COR-L47 (cell line): Measurements from ENCODE around the gene RAP1GDS1.

ENCODE experiments used
- DNase-seq: peaks from one replicate; lab custom pipeline; 2025; lab: John Stamatoyannopoulos, UW

Gene RAP1GDS1, protein sequence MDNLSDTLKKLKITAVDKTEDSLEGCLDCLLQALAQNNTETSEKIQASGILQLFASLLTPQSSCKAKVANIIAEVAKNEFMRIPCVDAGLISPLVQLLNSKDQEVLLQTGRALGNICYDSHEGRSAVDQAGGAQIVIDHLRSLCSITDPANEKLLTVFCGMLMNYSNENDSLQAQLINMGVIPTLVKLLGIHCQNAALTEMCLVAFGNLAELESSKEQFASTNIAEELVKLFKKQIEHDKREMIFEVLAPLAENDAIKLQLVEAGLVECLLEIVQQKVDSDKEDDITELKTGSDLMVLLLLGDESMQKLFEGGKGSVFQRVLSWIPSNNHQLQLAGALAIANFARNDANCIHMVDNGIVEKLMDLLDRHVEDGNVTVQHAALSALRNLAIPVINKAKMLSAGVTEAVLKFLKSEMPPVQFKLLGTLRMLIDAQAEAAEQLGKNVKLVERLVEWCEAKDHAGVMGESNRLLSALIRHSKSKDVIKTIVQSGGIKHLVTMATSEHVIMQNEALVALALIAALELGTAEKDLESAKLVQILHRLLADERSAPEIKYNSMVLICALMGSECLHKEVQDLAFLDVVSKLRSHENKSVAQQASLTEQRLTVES

DNA sequence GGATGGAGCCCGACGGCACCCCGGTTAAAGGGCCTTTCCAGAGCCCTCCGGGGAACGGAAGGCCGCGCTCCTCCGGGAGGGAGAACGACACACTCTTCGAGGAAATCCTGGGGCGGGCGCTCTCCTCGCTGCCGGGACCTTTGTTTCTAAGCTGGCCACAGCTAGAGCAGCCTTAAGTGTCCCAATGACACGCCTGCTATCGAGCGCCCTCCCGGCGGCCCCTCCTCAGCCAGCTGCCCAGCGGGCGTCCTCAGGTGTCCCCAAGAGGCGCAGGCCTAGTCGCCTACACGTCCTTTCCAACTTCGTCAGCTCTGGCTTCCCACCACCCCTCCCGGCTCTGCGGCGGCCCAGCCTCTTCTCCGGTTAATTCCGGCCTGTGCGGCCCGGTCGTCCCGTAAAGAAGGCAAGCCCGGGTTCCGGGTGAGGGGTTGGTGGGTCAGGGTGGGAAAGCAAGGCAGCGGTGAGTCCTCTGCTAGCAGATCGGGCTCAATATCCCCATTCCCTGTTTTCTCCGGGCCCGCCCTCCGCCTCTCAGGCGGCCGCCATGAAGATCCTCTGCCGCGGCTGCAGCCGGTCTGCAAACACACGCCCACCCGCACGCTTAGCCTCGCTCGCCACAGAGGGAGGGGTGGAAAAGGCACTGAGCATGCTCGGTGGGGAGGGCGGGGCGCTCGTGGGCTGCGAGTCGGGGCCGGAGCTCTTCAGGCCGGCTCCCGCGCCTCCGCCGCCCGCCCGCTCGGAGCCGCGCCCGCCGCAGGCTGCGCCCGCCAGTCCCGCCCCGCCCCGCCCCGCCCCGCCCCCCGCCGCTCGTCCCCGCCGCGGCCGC lies at the start of gene RAP1GDS1:
RAP1GDS1 (plus strand) TSS at position 806 of the 826 bp plus-strand sequence. CDS start 182 bp downstream, outside the sequence.
- peak; percentile 91 for DNase-seq

DNA sequence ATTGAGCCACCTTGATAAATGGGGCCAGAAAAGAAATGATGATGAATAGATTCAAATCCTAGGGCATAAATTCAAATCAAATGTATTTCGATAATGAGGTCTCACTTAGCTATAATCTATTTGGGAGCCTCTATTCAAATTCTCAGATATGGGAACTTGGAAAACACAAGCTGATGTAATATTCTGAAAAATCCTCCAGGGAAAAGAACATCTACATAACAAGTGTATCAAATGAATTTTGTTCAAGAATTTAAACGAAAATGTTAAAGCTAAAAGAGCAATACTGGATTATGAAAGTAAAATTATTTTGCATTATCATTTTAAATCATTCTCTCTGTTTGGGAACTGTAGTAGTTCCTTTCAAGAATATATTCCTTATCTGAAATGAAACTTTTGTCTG lies 38.9 kb upstream of the RAP1GDS1 start:
- no peak for DNase-seq

DNA sequence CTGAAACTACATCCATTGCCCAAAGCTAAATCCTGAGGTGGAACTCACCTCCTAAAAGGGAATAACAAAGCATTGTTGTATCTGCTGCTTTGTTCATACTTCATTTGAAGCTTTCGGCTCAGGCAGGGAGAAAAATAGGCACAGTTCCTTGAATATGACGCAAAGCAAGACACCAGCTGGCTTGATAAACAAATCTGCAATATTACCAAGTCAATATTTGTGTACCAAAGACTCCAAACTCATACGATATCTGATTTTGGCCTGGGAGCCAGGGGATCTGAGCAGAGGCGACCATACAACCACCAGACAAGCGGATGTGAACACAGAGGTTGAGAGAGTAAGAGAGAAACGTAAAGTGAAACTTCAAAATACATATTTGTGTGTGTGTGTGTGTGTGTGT lies 34.8 kb upstream of the RAP1GDS1 start:
- DNase-seq: no peak

DNA sequence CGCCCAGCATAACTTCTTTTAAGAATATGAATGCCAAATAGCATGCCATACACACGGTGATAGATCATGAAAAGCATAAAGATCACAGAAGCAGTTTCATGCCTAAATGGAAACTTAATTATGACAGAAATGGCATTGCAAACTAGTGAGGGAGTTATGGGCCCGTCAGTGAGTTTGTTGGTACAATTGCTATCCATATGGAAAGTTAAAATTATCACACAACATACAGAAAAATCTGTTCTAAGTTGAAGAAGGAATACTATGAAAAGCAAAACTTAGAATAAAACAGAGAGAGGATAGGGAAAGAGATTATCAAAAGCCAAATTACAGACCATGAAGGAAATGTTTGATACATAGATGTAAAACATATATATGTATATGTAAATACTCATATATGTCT lies 30.2 kb upstream of the RAP1GDS1 start:
- DNase-seq: no peak

DNA sequence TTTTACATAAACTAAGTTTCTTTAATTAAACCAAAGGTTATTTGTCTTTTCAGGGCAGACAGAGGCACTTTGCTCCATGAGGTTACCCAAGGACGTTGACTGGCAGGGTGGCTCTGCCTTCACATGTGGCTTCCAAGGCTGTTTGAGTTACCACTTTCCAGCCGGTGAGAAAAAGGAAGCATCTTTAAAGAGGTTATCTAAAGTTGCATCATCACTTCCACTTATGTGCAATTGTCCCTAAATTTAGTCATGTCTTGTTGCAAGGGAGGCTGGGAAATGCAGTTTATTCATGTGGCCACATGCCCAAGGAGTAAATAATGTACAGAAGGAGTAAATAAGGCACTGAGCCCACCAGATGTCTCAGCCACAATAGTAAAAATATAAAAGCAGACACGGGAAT lies 29.0 kb upstream of the RAP1GDS1 start:
- DNase-seq: no peak

DNA sequence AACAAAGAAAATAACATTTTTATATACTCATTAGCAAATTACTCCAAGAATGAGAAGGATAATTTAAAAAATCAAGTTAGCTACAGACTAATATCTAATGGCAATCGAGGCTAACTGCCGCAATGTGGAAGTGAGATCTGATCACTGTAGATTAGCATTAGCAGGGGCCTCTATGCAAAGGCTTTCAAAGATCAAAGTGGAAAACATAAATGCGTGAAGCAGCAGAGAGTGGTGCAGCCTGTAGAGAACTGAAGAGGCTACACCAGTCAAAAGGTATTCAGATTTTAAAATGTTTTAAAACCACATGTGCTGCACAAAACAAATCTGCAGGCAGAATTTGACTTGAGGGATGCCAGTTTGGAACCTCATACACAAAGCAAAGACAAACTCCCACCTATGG lies 24.0 kb upstream of the RAP1GDS1 start:
- no peak for DNase-seq

DNA sequence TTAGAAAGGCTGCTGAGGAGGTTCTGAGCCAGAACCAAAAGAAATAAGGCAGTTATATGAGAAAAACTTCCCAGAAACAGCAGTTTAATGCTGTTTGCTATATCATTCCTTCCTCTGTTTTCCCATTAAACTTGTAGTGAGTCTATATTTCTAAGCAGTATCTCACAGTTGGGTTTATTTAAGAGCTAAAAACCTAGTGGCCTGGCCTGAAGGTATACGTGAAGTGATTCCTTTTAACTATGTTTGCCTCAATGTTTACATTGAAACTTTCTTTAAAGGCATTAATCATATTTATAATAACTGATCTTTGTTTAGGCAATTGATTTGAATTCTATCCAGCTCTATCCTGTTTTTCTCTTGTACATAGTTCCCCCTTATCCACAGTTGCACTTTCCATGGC lies 19.1 kb upstream of the RAP1GDS1 start:
- DNase-seq: no peak

DNA sequence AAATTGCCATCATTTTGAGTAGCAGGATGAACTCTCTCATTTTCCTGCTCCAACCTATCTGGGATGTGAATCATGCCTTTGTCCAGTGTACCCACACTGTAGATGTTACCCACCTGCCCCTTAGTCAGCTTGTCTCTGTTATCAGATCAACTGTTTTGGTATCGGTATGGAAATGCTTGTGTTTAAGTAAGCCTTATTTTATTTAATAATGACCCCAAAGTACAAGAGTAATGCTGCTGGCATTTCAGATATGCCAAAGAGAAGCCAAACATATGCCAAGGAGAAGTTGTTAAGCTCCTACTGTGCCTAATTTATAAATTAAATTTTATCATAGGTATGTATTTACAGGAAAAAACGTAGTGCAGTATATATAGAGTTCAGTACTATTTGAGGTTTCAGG lies 18.6 kb upstream of the RAP1GDS1 start:
- no peak for DNase-seq

DNA sequence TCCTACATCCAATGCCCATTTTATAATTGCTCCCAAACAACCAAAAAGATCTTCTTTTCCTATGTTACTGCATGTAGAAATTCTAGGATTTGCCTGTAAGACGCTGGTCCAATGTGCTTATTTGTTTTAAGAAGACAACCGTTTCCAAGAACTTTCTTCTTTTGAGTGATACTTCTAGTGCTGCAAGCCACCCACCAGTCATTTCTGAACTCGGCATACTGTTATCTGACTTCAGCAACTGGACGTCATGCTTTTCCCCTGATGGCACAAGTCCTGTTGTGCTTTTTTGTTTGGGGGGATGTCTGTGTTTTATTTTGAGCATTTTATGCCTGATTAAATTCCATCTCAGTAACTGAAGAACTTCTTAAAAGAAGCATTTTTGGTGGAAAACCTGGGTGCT lies 16.0 kb upstream of the RAP1GDS1 start:
- DNase-seq: no peak

DNA sequence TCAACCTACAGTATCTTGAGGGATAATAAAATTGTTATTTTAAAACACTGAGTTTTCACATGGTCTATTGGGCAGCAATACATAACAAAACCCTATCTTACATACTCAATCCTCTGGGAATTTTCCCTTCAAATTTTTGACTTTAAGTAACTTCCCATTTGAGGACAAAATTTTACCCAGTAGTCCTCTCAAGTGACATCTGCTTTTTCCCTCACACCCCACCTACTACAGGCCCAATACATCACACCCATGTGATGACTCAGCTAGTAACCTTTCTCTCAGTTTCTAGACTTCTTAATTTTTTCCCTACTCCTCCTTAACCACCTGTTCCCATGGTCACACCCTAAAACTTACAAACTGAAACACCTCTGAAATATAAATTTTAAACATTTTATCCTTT lies 12.2 kb upstream of the RAP1GDS1 start:
- no peak for DNase-seq

DNA sequence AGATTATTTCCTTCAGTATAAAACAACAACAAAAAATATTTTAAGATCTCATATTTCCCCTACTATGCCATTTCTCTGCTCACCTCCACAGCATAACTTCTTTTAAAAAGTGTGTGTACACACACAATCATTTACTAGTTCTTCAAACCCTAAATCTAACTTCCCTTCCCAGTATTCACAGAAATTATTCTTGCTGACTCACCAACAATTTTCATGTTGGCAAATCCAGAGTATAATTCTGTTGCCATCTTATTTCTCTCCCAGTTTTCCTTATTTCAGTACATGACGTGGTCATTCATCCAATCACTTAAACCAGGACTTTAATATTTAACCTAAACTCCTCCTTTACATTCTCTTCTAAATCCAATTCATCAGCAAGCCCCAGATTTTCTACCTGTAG lies 11.4 kb upstream of the RAP1GDS1 start:
- no peak for DNase-seq

DNA sequence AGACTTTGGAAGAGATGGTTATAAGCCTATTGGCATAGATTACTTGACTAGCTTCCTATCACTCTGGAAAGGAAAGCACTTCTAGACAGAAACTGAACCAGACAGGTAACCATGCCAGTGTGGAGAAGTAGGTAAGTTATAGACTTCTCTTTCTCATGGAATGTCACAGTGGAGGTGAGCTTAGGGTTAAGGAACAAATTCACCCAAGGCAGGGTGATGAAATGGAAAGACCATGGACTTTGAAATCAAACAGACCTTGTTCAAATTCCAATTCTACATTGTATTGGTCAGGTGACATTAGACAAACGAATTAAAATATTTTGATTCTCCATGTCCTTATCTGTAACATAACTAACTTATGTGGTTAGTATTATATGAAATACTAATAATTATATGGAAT lies 7.7 kb upstream of the RAP1GDS1 start:
- DNase-seq: no peak

DNA sequence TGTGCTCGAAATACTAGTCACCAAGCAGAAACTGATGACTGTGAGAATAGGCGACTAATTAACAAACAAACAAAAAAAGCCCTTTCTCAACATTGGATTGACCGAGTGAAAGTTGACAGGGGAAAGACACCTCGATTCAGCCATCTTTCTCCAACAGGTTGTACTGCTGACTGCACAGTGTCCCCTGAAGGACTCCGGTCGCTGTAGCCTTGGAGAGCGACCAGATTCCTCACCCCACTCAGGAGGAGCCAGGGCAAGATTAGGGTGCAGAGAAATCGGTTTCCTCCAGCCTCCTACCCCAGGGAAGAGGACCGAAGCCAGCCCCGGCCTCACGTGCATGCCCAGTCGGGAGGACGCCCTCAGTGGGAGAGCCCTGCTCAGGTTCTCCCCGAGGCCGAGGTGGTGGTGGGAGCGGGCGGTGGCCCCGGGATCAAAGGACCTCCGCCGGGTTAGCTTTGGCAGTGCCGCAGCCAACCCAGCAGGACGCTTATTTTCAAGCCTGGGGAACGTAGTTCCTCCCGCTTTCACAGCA lies 1.1 kb upstream of the RAP1GDS1 start:
- no peak for DNase-seq

DNA sequence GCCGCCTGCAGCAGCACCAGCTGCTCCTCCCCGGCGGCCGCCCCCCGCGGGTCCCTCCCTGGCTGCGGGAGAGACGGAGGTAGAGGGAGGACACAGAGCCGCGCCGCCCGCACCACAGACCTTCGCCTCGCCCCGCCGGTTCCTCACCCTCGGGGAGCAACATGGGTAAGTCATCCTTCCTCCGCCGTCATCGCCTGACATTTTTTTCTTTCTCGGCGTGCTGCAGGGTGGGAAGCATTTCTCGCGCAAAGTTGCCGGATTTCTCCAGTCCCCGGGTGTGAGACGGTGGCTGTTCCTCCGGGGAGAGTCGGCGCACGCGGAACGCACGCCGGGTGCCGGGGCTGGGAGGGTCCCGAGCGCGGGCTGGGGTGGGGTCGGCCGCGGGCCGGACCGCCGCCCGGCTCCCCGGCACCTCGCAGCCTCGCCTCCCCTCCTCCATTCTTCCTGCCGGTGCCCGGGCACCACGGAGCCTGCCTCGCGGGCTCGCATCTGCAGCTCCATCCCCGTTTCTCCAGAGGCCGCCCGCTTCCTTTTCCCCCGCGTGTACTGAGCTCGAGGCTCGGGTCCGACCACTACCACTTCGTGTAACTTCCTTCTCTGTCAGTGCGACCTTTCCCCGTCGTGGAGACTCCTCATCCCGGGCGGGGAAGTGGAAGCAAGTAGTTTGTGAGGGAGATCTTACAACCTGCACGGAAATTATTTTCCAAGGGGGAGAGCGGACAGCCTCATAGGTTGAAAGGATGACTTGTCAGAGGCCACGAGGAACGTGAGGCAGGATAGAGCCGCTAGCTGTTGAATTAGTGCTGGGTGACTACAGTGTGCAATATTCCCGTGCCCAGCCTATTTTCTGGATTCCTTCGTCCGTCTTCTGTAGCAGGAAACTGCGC lies 464 bp downstream of the RAP1GDS1 start:
- DNase-seq: peak; percentile 28

DNA sequence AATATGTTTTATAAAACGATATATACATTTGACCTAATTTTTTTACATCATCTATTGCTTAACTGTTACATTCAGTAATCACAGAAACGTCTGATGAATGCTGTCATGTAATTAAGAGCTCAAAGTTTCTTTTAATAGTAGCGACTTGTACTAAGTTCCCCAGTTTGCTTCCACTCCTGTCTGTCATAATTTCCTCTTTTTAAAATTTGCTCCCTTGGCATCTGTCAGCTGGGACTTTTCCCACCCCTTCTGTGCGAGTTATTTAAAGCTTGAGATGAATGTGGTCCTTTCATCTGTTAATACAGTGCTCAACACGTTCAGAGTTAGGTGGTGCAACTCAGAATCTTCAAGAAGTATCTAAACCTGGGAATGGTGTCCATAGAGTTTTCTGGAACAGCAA lies 1.2 kb downstream of the RAP1GDS1 start:
- DNase-seq: no peak

DNA sequence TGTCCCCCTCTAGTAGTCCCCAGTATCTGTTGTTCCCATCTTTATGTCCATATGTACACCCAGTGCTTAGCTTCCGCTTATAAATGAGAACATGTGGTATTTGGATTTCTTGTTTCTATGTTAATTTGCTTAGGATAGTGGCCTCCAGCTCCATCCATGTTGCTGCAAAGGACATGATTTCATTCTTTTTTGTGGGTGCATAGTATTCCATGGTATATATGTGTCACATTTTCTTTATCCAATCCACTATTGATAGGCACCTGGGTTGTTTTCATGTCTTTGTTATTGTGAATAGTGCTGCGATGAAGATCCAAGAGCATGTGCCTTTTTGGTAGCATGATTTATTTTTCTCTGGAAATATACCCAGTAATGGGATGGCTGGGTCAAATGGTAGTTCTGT lies 6.3 kb downstream of the RAP1GDS1 start:
- DNase-seq: no peak

DNA sequence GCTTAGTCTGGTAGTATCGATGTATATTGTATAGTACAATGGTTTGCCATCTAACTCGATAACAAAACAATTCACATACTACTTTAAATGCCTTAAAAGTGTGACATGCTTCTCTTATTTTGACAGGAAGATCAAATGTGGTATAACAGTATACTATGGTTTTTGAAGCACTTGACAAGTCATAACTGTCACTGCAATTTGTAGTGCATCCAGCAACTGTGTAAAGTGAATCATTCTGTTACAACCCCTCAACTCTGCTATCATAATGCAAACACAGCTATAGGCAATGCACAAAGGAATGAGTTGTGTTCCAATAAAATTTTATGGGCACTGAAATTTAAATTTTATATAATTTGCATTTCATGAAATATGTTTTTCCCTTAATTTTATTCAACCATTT lies 14.0 kb downstream of the RAP1GDS1 start:
- DNase-seq: no peak

DNA sequence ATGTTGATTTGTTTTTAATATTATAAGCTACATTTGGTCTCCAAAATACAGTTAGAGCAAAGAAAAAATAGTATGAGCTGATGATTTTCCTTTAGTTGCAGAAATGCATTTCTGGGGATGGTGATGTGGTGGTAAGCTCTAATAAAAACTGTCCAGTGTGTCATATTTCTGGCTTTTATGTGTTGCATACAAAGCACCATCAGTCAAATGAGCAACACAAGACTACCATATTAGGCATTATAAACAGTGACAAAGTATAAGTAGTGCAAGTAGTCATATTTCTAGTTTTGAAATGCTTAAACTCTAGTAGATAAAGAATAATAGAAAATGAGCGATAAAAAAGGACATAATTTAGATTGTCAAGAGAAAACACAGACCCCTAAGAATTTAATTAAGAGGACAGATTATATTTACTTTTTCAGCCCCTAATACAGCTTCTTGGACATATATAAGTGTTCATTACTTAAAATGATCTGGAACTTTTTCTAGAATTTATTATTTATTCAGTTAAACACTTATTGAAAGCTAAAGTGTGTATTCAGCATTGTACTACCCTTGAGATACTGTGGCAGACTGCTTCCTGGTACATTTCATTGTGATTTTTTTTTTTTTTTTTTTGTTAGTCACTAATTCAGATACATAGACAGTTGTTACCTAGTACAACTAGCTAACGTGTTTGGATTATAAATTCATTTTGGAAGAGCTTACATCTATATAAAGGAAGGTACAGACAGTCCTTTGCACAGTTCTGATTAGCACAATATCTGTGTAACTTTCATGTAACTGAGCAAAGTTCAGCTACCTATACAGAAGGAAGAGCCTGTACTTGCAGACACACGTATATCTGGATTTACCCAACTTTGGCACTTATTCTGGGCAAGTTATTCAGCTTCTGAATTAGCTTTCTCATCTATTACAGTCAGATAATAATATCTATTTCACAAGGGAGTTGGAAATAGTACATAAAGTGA lies 22.3 kb downstream of the RAP1GDS1 start:
- no peak for DNase-seq

DNA sequence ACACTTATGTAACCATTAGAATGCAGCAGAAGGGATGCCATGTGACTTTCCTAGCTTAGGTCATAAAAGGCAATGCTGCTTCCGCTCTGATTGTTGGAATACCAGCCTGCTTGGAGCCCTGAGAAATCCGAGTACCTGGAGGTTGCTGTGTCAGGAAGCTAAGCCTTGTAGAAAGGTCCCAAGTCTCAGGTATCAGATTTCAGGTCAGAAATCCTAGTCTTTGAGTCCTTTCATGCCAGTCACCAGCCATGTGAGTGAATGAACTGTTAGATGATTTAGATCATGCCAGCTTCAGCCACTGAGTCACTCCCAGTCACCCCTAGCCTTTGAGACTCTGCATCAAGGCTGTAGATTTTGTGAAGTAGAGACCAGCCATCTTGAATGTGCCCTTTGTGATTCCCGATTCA lies 23.5 kb downstream of the RAP1GDS1 start:
- DNase-seq: no peak

DNA sequence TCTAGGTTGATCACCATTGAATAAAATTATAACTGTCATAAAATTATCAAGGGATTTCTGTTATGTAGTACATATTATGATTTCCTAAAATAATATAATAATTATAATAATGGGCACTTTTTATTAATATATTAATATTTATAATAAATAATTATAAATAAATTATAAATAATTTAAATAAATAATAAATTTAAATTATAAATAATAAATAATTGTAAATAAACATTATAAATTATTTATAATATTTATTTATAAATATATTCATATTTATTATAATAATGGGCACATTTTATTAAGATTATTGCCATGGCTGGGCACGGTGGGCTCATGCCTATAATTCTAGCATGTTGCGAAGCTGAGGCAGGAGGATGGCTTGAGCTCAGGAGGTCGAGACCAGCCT lies 24.5 kb downstream of the RAP1GDS1 start:
- no peak for DNase-seq
